ENCODE results near the gene PPP4R1.

PPP4R1 gene

GRCh38 chr18:9614401-9615279 is at the start of gene PPP4R1:
PPP4R1 (minus strand) TSS chr18:9614559; CDS start chr18:9614484, 75 bp downstream.
- TF ChIP-seq CTCF (IDR thresholded peaks at IDR 0.05; ENCODE audit: extremely low read depth, missing control alignments), result no peak
- DNase-seq (ENCODE audit: low spot score), result peak; percentile 94

GRCh38 chr18:9663377-9663776 is 49.0 kb upstream of the PPP4R1 start:
- DNase-seq (ENCODE audit: low spot score), result no peak
- no peak for TF ChIP-seq CTCF (IDR thresholded peaks at IDR 0.05; ENCODE audit: extremely low read depth, missing control alignments)

- DNase-seq (ENCODE audit: low spot score), result no peak
- TF ChIP-seq CTCF (IDR thresholded peaks at IDR 0.05; ENCODE audit: extremely low read depth, missing control alignments), result no peak
These were observed 47.2 kb upstream of the PPP4R1 start for GRCh38 chr18:9661564-9661963.

GRCh38 chr18:9659499-9660375 is 45.4 kb upstream of the PPP4R1 start:
- no peak for DNase-seq (ENCODE audit: low spot score)
- TF ChIP-seq CTCF (IDR thresholded peaks at IDR 0.05; ENCODE audit: extremely low read depth, missing control alignments), result no peak

- DNase-seq (ENCODE audit: low spot score), result no peak
- TF ChIP-seq CTCF (IDR thresholded peaks at IDR 0.05; ENCODE audit: extremely low read depth, missing control alignments), result no peak
These were observed 43.8 kb upstream of the PPP4R1 start for GRCh38 chr18:9658087-9658641.

- no peak for TF ChIP-seq CTCF (IDR thresholded peaks at IDR 0.05; ENCODE audit: extremely low read depth, missing control alignments)
- no peak for DNase-seq (ENCODE audit: low spot score)
These were observed 40.9 kb upstream of the PPP4R1 start for GRCh38 chr18:9655232-9655767.
